ENCODE results near the gene SLC13A5. TPM values are rescaled to one million over a fixed set of nuclear protein-coding genes. Genes with fewer than 3 reads are reported as not detected.

The SLC13A5 gene
- total RNA-seq, 1 experiment from 2014 or later = 0.07 TPM

DNA sequence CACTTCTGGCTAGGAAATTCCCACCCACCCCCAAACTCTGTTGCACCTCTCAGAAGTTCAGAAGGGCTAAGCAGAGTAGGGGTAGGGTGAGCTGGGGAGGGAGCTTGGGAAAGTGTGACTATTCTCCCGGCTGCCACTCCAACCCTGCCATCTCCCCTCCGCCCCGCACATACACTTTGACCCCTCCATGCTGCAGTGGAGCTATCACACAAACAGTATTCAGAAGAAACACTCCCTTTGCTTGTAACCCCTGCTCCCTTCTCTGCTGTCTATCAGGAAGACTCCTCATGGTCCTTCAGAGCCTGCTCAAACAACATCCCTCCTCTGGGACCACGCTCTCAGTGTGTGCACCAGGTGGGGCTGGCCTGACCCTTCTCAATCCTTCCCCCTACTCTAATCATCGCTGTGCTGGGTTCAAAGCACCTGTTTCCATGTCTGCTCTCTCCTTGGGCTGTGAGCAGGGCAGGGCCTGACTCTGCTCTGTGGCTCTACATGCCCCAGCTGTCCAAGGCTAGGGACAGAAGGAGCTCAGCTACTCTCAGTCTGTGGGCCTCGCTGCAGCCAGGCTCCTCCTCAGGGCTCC, 8.6 kb downstream of the SLC13A5 start:
- Histone ChIP-seq H3K9me2 (ENCODE audit: insufficient read depth) (no peaks in the 10 kb centered on the region), H3K27me3 (ENCODE audit: insufficient read depth, low read length) (no peaks in the 10 kb centered on the region), H3K9me3 (ENCODE audit: control insufficient read depth in 1 of 2, insufficient read depth in 1 of 2, low read depth in 1 of 2, low read length in 2 of 2) (no peaks in the 10 kb centered on the region), H3K4me2 (ENCODE audit: low read length) (no peak overlapping the region), H4K20me1 (ENCODE audit: insufficient read depth) (no peaks in the 10 kb centered on the region), H3K36me3 (ENCODE audit: control insufficient read depth in 1 of 2, insufficient read depth in 2 of 2, low read length in 2 of 2) (no peaks in the 10 kb centered on the region), H3K4me1 (ENCODE audit: control insufficient read depth in 1 of 2, insufficient read depth in 2 of 2, low read length in 2 of 2) (no peaks in the 10 kb centered on the region), H3K4me3 (replicated peaks in 1 of 2; ENCODE audit: low read depth in 1 of 2, low read length in 2 of 2) (no peak overlapping the region), H3K9ac (ENCODE audit: low read length) (no peak overlapping the region), H3K79me2 (ENCODE audit: insufficient read depth, low read length) (no peaks in the 10 kb centered on the region), H2AFZ (ENCODE audit: low read depth, low read length, poor library complexity, severe bottlenecking) (no peak overlapping the region), H3K27ac (ENCODE audit: low read depth, low read length) (no peak overlapping the region)
- intact Hi-C loops (cut with micrococcal nuclease) = no loop called here
- ChIA-PET CTCF (no interaction called here), RAD21 (ENCODE audit: low non-redundant PET in 1 of 2, low total read pairs in 2 of 2, uncharacterized antibody in 2 of 2, unreplicated experiment in 2 of 2) (no interaction called here), POLR2A (no interaction called here)
- no peak for DNase-seq (ENCODE audit: low read depth, low spot score)
- no peak for ATAC-seq
- no TSS peak for BruUV-seq (replicated peaks)
- TF ChIP-seq ZFX (IDR thresholded peaks at IDR 0.05) (no peak), JUND (IDR thresholded peaks at IDR 0.05) (no peak), FOSL1 (IDR thresholded peaks at IDR 0.05; ENCODE audit: low read depth) (no peak), SP1 (IDR thresholded peaks at IDR 0.05; ENCODE audit: low read depth) (no peak), ELF1 (IDR thresholded peaks at IDR 0.05; ENCODE audit: borderline replicate concordance, low read depth) (no peak), EGR1 (IDR thresholded peaks at IDR 0.05; ENCODE audit: low read depth) (no peak), RAD21 (IDR thresholded peaks at IDR 0.05; ENCODE audit: low read depth) (no peak), SRF (IDR thresholded peaks at IDR 0.05; ENCODE audit: low read depth) (no peak), YY1 (IDR thresholded peaks at IDR 0.05; ENCODE audit: extremely low read depth, insufficient replicate concordance, low read depth, low read length) (no peak), POLR2AphosphoS5 (IDR thresholded peaks at IDR 0.05; ENCODE audit: low read depth, low read length) (no peak), TCF7L2 (IDR thresholded peaks at IDR 0.05; ENCODE audit: borderline replicate concordance, extremely low read depth, insufficient read depth, insufficient read length) (no peak), CBX3 (IDR thresholded peaks at IDR 0.05; ENCODE audit: low read depth) (no peak), EZH2 (IDR thresholded peaks at IDR 0.05) (no peak), EZH2phosphoT487 (IDR thresholded peaks at IDR 0.05; ENCODE audit: borderline replicate concordance) (no peak), ZNF274 (IDR thresholded peaks at IDR 0.05; ENCODE audit: low read depth, low read length) (no peak)
- TF ChIP-seq, protein P1, sequence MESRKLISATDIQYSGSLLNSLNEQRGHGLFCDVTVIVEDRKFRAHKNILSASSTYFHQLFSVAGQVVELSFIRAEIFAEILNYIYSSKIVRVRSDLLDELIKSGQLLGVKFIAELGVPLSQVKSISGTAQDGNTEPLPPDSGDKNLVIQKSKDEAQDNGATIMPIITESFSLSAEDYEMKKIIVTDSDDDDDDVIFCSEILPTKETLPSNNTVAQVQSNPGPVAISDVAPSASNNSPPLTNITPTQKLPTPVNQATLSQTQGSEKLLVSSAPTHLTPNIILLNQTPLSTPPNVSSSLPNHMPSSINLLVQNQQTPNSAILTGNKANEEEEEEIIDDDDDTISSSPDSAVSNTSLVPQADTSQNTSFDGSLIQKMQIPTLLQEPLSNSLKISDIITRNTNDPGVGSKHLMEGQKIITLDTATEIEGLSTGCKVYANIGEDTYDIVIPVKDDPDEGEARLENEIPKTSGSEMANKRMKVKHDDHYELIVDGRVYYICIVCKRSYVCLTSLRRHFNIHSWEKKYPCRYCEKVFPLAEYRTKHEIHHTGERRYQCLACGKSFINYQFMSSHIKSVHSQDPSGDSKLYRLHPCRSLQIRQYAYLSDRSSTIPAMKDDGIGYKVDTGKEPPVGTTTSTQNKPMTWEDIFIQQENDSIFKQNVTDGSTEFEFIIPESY (IDR thresholded peaks at IDR 0.05; ENCODE audit: extremely low read depth, insufficient replicate concordance, low read length) = no peak
- TF ChIP-seq, protein P2, sequence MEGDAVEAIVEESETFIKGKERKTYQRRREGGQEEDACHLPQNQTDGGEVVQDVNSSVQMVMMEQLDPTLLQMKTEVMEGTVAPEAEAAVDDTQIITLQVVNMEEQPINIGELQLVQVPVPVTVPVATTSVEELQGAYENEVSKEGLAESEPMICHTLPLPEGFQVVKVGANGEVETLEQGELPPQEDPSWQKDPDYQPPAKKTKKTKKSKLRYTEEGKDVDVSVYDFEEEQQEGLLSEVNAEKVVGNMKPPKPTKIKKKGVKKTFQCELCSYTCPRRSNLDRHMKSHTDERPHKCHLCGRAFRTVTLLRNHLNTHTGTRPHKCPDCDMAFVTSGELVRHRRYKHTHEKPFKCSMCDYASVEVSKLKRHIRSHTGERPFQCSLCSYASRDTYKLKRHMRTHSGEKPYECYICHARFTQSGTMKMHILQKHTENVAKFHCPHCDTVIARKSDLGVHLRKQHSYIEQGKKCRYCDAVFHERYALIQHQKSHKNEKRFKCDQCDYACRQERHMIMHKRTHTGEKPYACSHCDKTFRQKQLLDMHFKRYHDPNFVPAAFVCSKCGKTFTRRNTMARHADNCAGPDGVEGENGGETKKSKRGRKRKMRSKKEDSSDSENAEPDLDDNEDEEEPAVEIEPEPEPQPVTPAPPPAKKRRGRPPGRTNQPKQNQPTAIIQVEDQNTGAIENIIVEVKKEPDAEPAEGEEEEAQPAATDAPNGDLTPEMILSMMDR (IDR thresholded peaks at IDR 0.05 in 2 of 3, conservative IDR thresholded peaks at IDR 0.05 in 1 of 3; ENCODE audit: borderline replicate concordance in 1 of 3, insufficient read depth in 1 of 3, low read depth in 2 of 3, low read length in 2 of 3) = no peak
